Activated T-helper 2 cell treated with anti-CD3 and anti-CD28 coated beads, Interferon-gamma antibody, Interleukin-2, Interleukin-4, amounts not matched to agents 10 μg/mL and 5 μg/mL and 100 μg/mL, durations not matched to agents 14 hours and 24 hours and 36 hours (primary cell): ENCODE results near the gene NUDT16L1. TPM values are rescaled to one million over a fixed set of nuclear protein-coding genes. Genes with fewer than 3 reads are reported as not detected.
A peak's percentile ranks its signal among the peaks of the same experiment; 100 is the strongest.

ENCODE experiments used
- DNase-seq: peaks from one replicate; pipeline ENCODE4 v3.0.0; 2021; ENCODE audit warnings: low spot score
- H3K27ac Mint-ChIP-seq: one replicate; pipeline ENCODE4 v1.8.0; 2021; ENCODE audit warnings: mixed read lengths
- H3K27me3 Mint-ChIP-seq: one replicate; pipeline ENCODE4 v1.8.0; 2021; ENCODE audit warnings: low read depth, mixed read lengths
- H3K36me3 Mint-ChIP-seq: one replicate; pipeline ENCODE4 v1.8.0; 2021; ENCODE audit warnings: low read depth, mixed read lengths
- H3K4me1 Mint-ChIP-seq: one replicate; pipeline ENCODE4 v1.8.0; 2021; ENCODE audit warnings: low read depth, mixed read lengths
- H3K4me3 Mint-ChIP-seq: one replicate; pipeline ENCODE4 v1.8.0; 2021; ENCODE audit warnings: low read depth, mild to moderate bottlenecking, moderate library complexity, mixed read lengths
- H3K9me3 Mint-ChIP-seq: one replicate; pipeline ENCODE4 v1.8.0; 2021; ENCODE audit warnings: mixed read lengths
- intact Hi-C: fragments of 100-400 bp; cut with micrococcal nuclease; formaldehyde crosslinking; loops from one replicate; pipeline ENCODE4 v1.15.1; 2023
- total RNA-seq: library from RNA; stranded (reverse); gene quantifications from 2 replicates; pipeline ENCODE4 v1.2.3, GENCODE V29; 2022

NUDT16L1 gene
- total RNA-seq, 1 donor from 2014 or later, result 35.5 TPM

GRCh38 chr16:4704913-4705312 is 11.6 kb downstream of the NUDT16L1 start:
- H3K9me3 Mint-ChIP-seq, result no peaks in the 10 kb centered on the region
- intact Hi-C loops, result no loop called here
- peaks cover 2% of the 10 kb centered on the region for H3K4me1 Mint-ChIP-seq
- no peak overlapping the region for H3K4me3 Mint-ChIP-seq
- H3K36me3 Mint-ChIP-seq, result peaks cover 20% of the 10 kb centered on the region
- no peak for DNase-seq
- H3K27me3 Mint-ChIP-seq, result no peaks in the 10 kb centered on the region
- H3K27ac Mint-ChIP-seq, result no peak overlapping the region

- H3K9me3 Mint-ChIP-seq, result no peaks in the 10 kb centered on the region
- H3K4me1 Mint-ChIP-seq, result peaks cover 2% of the 10 kb centered on the region
- no peak for DNase-seq
- no peak overlapping the region for H3K27ac Mint-ChIP-seq
- no peak overlapping the region for H3K4me3 Mint-ChIP-seq
- H3K27me3 Mint-ChIP-seq, result no peaks in the 10 kb centered on the region
- H3K36me3 Mint-ChIP-seq, result peaks cover 23% of the 10 kb centered on the region
- intact Hi-C loops, result no loop called here
These were observed 13.5 kb downstream of the NUDT16L1 start for GRCh38 chr16:4706871-4707270.

DNA sequence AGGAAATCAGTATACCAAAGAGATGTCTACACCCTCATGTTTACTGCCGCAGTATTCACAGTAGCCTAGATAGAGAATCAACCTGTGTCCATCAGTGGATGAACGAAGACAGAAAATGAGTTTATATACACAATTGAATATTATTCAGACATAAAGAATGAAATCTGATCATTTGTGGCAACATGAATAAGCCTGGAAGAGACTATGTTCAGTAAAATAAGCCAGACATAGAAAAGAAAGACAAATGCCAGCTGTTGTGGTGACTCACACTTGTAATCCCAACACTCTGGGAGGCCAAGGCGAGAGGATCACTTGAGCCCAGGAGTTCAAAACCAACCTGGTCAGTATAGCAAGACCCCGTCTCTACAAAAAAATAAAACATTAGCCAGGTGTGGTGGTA is 16.1 kb downstream of the NUDT16L1 start:
- Mint-ChIP-seq H3K36me3 (peaks cover 23% of the 10 kb centered on the region), H3K4me1 (no peaks in the 10 kb centered on the region), H3K4me3 (no peak overlapping the region), H3K27ac (no peak overlapping the region), H3K9me3 (no peaks in the 10 kb centered on the region), H3K27me3 (no peaks in the 10 kb centered on the region)
- intact Hi-C loops, result no loop called here
- DNase-seq, result no peak

DNA sequence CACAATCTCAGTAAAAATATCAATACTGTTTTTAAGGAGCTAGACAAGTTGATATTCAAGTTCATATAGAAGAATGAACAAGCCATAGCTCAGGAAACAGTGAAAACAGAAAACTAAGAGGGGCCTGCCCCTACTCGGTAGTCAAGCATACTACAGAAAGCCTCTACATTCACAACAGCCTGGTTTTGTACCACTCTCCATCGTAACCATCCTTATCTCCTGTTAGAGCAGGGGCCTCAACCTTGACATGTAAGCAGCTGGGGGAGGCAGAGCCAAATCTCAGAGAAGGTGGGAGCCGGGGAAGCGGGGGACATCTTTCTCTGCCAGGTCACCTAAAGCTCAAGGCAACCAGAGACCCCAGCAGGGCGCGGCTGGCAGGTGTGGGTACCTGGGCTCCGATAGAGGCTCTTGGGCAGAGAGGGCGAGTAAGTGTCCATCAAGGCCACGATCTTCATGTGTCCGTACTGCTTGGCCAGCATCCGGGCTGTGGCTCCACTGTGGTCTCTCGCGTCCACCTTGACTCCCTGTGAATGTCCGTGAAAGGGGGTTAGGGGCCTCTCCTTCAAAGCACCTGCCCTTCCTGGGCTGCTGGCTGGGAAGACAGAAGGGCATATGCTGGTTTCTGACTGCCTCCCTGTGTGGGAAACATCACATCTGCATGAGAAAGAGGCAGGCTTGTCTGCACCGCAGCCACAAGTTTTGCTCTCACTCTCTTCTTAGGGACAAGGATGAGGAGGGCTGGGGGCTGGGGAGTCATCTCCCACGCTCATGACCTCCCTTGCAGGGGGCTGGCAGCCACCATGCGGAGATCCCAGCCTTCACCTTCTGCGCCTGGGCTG is 20.5 kb downstream of the NUDT16L1 start:
- Mint-ChIP-seq H3K4me1 (no peaks in the 10 kb centered on the region), H3K27me3 (no peaks in the 10 kb centered on the region), H3K27ac (no peak overlapping the region), H3K4me3 (no peak overlapping the region), H3K9me3 (no peaks in the 10 kb centered on the region), H3K36me3 (peaks cover 13% of the 10 kb centered on the region)
- no peak for DNase-seq
- intact Hi-C loops, result no loop called here

- Mint-ChIP-seq H3K36me3 (peaks cover 7% of the 10 kb centered on the region), H3K4me3 (no peak overlapping the region), H3K9me3 (no peaks in the 10 kb centered on the region), H3K27ac (no peak overlapping the region), H3K27me3 (no peaks in the 10 kb centered on the region), H3K4me1 (no peaks in the 10 kb centered on the region)
- intact Hi-C loops, result no loop called here
- no peak for DNase-seq
These were observed 21.6 kb downstream of the NUDT16L1 start for GRCh38 chr16:4714996-4715395.

DNA sequence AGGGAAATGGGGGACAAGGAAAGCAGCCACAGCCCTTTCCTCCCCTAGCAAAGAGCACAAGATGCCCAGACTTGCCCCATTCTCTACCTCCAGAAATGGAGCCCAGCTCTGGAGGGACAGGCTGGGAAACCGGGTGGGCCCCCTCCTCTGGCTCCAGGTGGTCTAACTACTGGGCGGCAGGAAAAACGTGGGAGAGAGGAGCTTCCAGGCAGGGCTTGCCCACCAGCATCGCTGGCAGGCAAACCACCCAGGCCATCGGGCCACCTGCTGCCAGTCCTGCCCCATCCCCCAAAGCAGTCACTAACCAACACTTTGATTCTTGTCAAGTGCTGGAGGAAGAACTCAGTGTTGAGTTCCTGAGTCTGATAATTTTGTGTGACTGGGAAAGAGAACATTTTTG is 25.1 kb downstream of the NUDT16L1 start:
- H3K4me1 Mint-ChIP-seq, result no peaks in the 10 kb centered on the region
- H3K4me3 Mint-ChIP-seq, result no peak overlapping the region
- no peak overlapping the region for H3K27ac Mint-ChIP-seq

DNA sequence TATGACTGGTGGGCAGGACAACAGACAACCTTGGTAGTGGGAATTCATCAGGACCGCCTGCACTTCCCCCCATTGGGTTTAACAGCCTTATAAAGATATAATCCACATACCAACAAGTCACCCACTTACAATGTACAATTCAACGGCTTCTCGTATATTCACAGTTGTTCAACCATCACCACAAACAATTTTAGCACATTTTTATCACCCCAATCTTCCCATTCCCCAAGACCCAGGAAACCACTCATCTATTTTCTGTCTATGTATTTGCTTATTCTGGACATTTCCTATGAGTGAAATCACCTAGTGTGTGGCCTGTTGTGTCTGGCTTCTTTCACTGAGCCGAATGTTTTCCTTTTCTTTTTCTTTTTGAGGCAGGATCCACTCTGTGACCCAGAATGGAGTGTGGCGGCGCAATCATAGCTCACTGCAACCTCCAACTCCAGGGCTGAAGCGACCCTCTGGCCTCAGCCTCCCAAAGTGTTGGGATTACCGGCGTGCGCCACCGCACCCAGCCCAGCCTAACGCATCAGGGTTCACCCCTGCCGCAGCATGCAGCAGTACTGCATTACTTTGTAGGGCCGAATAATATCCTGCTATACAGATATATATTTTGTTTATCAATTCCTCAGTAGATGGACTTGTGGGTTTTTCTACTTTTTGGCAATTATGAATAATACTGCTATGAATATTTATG is 29.9 kb downstream of the NUDT16L1 start:
- Mint-ChIP-seq H3K27me3 (no peaks in the 10 kb centered on the region), H3K4me1 (no peaks in the 10 kb centered on the region), H3K27ac (no peak overlapping the region), H3K9me3 (no peaks in the 10 kb centered on the region), H3K4me3 (no peak overlapping the region), H3K36me3 (peaks cover 7% of the 10 kb centered on the region)
- intact Hi-C loops, result no loop called here
- no peak for DNase-seq

More for the DNA sequence above, 25.1 kb downstream of the NUDT16L1 start:
- Mint-ChIP-seq H3K9me3 (no peaks in the 10 kb centered on the region), H3K36me3 (peaks cover 7% of the 10 kb centered on the region), H3K27me3 (no peaks in the 10 kb centered on the region)
- DNase-seq, result no peak
- intact Hi-C loops, result no loop called here

- no peak overlapping the region for H3K4me3 Mint-ChIP-seq
- intact Hi-C loops, result no loop called here
- H3K27ac Mint-ChIP-seq, result no peak overlapping the region
- no peak for DNase-seq
- peaks cover 7% of the 10 kb centered on the region for H3K36me3 Mint-ChIP-seq
- H3K27me3 Mint-ChIP-seq, result no peaks in the 10 kb centered on the region
- no peaks in the 10 kb centered on the region for H3K9me3 Mint-ChIP-seq
- no peaks in the 10 kb centered on the region for H3K4me1 Mint-ChIP-seq
These were observed 31.4 kb downstream of the NUDT16L1 start for GRCh38 chr16:4724661-4725270.

GRCh38 chr16:4726616-4727015 is 33.3 kb downstream of the NUDT16L1 start:
- Mint-ChIP-seq H3K27ac (no peak overlapping the region), H3K9me3 (no peaks in the 10 kb centered on the region)

GRCh38 chr16:4728676-4729075 is 35.3 kb downstream of the NUDT16L1 start:
- no peak for DNase-seq
- Mint-ChIP-seq H3K36me3 (peaks cover 4% of the 10 kb centered on the region), H3K9me3 (no peaks in the 10 kb centered on the region), H3K27me3 (no peaks in the 10 kb centered on the region), H3K27ac (no peak overlapping the region), H3K4me1 (peaks cover 7% of the 10 kb centered on the region), H3K4me3 (no peak overlapping the region)
- intact Hi-C loops, result no loop called here

More at GRCh38 chr16:4726616-4727015, 33.3 kb downstream of the NUDT16L1 start:
- H3K36me3 Mint-ChIP-seq, result peaks cover 11% of the 10 kb centered on the region
- no peak for DNase-seq
- H3K4me3 Mint-ChIP-seq, result no peak overlapping the region
- no peaks in the 10 kb centered on the region for H3K4me1 Mint-ChIP-seq
- intact Hi-C loops, result no loop called here
- H3K27me3 Mint-ChIP-seq, result no peaks in the 10 kb centered on the region

DNA sequence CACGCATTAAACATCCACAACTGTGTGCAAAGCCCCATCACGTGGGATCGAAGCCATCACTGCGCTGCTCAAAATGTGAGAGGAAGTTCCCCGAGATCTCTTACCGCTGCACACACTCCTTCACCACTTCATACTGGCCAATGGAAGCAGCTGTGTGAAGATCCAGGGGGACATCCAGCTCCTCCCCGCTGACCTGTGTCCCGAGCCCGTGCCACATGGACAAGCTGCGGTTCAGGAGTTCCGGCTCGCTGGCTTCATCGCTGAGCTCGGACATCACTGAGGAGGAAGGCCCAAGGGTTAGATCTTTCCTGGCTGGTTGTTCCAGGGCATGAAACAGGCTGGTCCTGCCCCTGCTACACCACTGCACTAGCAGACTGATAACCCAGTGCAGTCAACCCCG is 36.5 kb downstream of the NUDT16L1 start:
- no peaks in the 10 kb centered on the region for H3K9me3 Mint-ChIP-seq
- DNase-seq, result no peak
- H3K27ac Mint-ChIP-seq, result no peak overlapping the region
- H3K4me3 Mint-ChIP-seq, result no peak overlapping the region
- no peaks in the 10 kb centered on the region for H3K27me3 Mint-ChIP-seq
- H3K36me3 Mint-ChIP-seq, result peaks cover 4% of the 10 kb centered on the region
- peaks cover 7% of the 10 kb centered on the region for H3K4me1 Mint-ChIP-seq
- intact Hi-C loops, result loop anchor here (10.0 kb wide), 1 partner anchor 225 kb away; the partner anchor contains the start of gene SEC14L5

- H3K36me3 Mint-ChIP-seq, result peaks cover 4% of the 10 kb centered on the region
- intact Hi-C loops, result loop anchor here (10.0 kb wide), 1 partner anchor 222 kb away; the partner anchor contains the start of gene SEC14L5
- H3K27ac Mint-ChIP-seq, result peak overlapping the region; percentile 47
- peaks cover 12% of the 10 kb centered on the region for H3K4me1 Mint-ChIP-seq
- H3K4me3 Mint-ChIP-seq, result peak overlapping the region; percentile 85
- DNase-seq, result no peak
- H3K27me3 Mint-ChIP-seq, result no peaks in the 10 kb centered on the region
- no peaks in the 10 kb centered on the region for H3K9me3 Mint-ChIP-seq
These were observed 39.9 kb downstream of the NUDT16L1 start for GRCh38 chr16:4733211-4733742.
